ENCODE results near the gene TEKT4. TPM values are rescaled to one million over a fixed set of nuclear protein-coding genes. Genes with fewer than 3 reads are reported as not detected.
"Not testable (repeated sequence)": the region's sequence is repeated elsewhere in the genome, so short reads cannot be mapped to it uniquely, and the experiment has no call there.

The TEKT4 gene
- total and polyA plus RNA-seq, 2 of the 13 experiments (the other 11 are each of a cell fraction or from before 2014, with no cell fraction given): not detected

- DNase-seq (ENCODE audit: low spot score); CTCF ChIA-PET (ENCODE audit: low intra/inter-chr PET ratio, low total read pairs); H3K4me1 ChIP-seq (ENCODE audit: insufficient read depth, low read length); H2AFZ ChIP-seq (ENCODE audit: low read length); H3K9ac ChIP-seq (ENCODE audit: insufficient read depth, low read depth, low read length); H3K4me2 ChIP-seq (ENCODE audit: low read depth, low read length); H3K27ac ChIP-seq (ENCODE audit: extremely low read length, insufficient read depth, low read length); H3K36me3 ChIP-seq (replicated peaks in 1 of 2; ENCODE audit: control insufficient read depth in 1 of 2, insufficient read depth in 2 of 2, low read length in 2 of 2); intact Hi-C loops (cut with micrococcal nuclease; ENCODE audit: unreplicated experiment); BruUV-seq (replicated peaks); FAIRE-seq; POLR2A ChIA-PET; ATAC-seq; in situ Hi-C loops (cut with HindIII; ENCODE audit: extremely low pct_ligation_motif_present, low pct_unique_long_range_greater_than_20kb); H3K79me2 ChIP-seq (ENCODE audit: insufficient read depth, low read length); H3K9me3 ChIP-seq (ENCODE audit: low read length); H3K4me3 ChIP-seq (replicated peaks in 1 of 3; ENCODE audit: insufficient read depth in 1 of 3, low read depth in 2 of 3, low read length in 3 of 3); H4K20me1 ChIP-seq (ENCODE audit: insufficient read depth, low read length): not testable (repeated sequence)
- WGBS (ENCODE audit: low lambda C conversion rate): 2% methylated on average over 2 of the region's 2 CpGs
- peaks cover 0 to 27% of the 10 kb centered on the region in 2 experiments; a peak in 3 of 5 replicates for H3K27me3 ChIP-seq (ENCODE audit: control insufficient read depth in 1 of 2, insufficient read depth in 2 of 2, low read length in 2 of 2)
- TF ChIP-seq REST (IDR thresholded peaks at IDR 0.05; ENCODE audit: borderline replicate concordance in 1 of 2, low read depth in 1 of 2, low read length in 2 of 2): peak in 1 of 2 experiments; percentile 79; a peak in 2 of 4 replicates
Measured at GRCh38 chr2:94924999-94925398, 53.8 kb downstream of the TEKT4 start.

Small RNA genes within 50 kb of the gene (small RNA-seq; reads per million reads assigned to genes)
- gene RNU6-1320P (ENCODE audit: insufficient read depth in 2 of 3, insufficient read length in 3 of 3, low read depth in 2 of 3, low replicate concordance in 1 of 3): 0 reads per million in 3 experiments

Other genes with a start within 250 kb of the TEKT4 start
- gene MAL, start 154.3 kb downstream of the TEKT4 start, total RNA-seq (2016; rRNA removed; fragmentation: Illumina TruSeq; extraction: Trizol): not detected in 2 replicates
- not detected in 2 replicates for gene MAL, start 154.3 kb downstream of the TEKT4 start, polyA plus RNA-seq (2011; rRNA removed)

Data from HepG2 (cell line).